Hematopoietic multipotent progenitor cell treated with erythropoietin and hydrocortisone succinate and interleukin-3 and kit ligand, for 4 days (in vitro differentiated cells): ENCODE results near the gene GRIK3.
"Not testable (repeated sequence)": the region's sequence is repeated elsewhere in the genome, so short reads cannot be mapped to it uniquely, and the experiment has no call there.

ENCODE experiments used
- DNase-seq: peaks from one replicate; pipeline ENCODE4 v3.0.0-alpha.2; 2015

GRIK3 gene

DNA sequence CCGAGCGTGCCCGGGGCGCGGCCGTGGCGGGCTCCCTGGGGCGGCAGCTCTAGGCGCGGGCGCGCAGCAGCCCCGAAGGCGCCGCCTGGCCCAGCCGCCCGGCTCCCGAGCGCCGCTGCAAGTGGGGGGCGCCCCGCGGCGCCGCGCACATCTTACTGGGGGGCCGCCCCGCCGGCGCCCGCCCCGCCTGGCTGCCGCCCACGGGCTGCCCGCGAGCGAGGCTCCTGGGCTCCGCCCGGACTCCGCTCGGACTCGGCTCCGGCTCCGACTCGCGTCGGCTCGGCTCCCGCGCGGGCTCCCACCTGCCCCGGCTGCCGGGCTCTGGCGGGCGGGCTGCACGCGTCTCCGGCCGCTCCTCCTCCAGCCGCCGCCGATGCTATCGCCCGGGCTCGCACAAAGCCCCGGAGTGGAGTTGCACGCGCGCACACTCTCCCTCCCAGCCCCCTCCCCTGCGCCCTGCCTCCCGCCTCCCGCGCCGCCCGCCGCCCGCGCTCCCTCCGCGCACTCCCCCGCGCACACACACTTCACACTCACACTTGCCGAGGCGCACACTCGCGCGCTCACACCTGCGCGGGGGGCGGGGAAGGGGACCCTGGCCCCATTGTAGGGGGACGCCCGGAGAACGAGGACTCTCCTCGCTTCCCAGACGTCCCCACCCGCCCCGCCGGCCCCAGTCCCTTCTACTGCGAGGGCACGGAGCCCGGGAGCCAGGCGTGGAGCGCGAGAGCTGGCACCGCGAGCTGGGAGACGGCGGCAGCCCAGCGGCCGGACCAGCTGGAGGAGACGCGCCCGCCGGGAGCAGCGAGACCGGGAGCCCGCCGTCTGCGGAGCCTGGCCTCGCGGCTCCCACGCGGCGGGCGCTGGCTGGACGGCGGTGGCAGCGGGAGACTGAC, at the start of gene GRIK3:
GRIK3 (minus strand) TSS at position 395 of the 893 bp plus-strand sequence. CDS start 407 bp downstream, outside the sequence.
- DNase-seq, result peak; percentile 42

DNA sequence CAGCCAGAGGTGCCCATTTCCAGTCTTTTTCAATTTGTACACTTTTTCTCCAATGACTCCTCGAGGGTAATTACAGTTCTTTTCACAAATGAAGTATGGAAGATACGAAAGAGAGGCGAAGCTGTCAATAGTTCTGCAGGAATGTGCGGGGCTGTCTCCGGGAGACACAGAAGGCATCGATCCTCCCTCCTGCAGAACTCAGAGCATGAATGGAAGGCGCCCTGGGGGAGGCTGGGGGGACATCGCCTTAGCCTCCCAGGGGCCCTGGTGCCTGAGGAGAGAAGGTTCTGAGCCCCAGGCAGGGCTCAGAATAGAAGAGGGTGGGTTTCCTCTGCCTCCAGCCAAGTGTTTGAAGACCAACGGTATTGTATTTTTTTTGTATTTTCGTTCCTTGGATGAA, 49.7 kb upstream of the GRIK3 start:
- DNase-seq, result no peak

DNA sequence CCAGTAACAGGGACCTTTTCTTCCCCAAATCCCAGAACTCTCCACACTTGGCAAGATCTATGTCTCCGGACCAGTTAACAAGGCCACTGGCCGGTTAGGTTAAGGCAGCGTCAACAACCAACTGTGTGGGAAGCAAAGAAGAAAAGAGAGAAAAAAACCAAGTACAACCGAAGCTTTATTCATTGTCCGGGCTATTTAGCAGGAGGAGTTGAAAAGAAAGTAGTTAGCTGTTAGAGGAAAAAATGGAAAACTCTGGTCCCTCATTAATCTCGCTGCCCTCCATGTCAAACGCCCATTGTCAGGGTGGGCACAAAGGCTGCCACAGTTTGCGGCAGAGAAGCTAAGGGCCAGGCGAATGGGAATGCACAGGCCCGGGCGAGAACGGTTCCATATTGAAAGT, 49.3 kb upstream of the GRIK3 start:
- no peak for DNase-seq

DNA sequence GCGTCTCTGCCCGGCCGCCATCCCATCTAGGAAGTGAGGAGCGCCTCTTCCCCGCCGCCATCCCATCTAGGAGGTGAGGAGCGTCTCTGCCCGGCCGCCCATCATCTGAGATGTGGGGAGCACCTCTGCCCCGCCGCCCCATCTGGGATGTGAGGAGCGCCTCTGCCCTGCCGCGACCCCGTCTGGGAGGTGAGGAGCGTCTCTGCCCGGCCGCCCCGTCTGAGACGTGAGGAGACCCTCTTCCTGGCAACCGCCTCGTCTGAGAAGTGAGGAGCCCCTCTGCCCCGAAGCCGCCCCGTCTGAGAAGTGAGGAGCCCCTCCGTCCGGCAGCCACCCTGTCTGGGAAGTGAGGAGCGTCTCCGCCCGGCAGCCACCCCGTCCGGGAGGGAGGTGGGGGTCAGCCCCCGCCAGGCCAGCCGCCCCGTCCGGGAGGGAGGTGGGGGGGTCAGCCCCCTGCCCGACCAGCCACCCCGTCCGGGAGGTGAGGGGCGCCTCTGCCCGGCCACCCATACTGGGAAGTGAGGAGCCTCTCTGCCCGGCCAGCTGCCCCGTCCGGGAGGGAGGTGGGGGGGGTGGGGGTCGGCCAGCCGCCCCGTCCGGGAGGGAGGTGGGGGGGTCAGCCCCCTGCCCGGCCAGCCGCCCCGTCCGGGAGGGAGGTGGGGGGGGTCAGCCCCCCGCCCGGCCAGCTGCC, 46.1 kb upstream of the GRIK3 start:
- DNase-seq, result not testable (repeated sequence)

DNA sequence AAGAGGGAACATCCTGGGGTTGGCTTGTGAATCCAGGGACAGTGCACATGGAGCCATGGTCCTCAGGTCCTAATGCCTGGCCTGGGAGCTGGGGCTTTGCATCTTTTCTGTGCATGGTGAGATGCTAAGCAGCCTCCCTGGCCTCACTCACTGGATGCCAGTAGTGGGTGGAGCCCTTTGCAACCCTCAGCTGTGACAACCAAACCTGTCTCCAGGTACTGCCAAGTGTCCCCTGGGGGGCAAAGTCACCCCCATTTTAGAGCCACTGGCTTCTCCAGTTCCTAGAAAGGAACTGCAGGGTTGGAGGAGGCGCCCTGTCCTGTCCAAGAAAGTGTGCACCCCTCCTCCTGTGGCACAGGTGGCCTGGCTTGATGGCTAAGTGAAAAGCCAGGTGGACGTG, 44.6 kb upstream of the GRIK3 start:
- no peak for DNase-seq

DNA sequence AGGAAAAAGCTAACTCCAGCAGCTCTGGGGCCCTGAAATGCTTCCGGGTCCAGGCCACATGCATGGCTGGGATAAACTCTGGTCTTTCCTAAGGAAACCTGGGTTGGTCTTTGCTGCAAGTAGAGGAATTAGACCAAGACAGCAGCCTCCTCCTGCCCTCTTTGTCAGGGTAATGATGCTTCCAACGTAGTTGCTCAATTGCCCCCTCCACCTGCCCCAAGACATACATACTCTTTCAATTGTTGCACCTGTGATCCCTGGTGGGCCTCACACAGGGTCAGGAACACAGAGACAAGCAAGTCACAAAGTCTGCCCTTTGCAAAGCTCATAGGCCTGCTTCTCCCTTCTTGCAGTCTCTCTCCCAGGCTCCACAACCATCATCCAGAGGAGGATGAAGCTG, 41.9 kb upstream of the GRIK3 start:
- no peak for DNase-seq

DNA sequence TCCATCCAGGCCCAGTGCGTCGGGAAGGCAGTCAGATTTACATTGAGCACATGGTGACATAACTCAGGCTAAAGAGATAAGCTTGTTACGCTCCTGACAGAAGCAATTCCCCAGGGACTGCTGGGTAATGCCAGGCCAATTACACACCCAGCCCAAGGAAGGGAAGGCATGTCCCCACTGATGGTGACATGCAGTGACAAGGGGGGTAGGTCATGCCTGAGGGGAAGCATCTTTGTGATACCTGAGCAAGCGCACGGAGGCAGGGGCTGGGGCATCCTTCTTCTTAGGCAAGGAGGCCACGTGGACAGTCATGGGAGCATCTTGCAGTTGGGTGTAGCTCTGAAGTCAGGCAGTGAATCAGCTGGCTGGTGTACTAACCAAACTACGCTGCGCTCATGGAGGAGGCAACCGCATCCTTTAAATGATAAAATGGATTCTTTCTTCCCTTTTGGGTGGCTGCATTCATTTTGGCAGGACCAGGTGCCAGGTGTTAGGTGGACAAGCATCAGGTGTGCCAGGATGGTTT, 39.6 kb upstream of the GRIK3 start:
- DNase-seq, result no peak

DNA sequence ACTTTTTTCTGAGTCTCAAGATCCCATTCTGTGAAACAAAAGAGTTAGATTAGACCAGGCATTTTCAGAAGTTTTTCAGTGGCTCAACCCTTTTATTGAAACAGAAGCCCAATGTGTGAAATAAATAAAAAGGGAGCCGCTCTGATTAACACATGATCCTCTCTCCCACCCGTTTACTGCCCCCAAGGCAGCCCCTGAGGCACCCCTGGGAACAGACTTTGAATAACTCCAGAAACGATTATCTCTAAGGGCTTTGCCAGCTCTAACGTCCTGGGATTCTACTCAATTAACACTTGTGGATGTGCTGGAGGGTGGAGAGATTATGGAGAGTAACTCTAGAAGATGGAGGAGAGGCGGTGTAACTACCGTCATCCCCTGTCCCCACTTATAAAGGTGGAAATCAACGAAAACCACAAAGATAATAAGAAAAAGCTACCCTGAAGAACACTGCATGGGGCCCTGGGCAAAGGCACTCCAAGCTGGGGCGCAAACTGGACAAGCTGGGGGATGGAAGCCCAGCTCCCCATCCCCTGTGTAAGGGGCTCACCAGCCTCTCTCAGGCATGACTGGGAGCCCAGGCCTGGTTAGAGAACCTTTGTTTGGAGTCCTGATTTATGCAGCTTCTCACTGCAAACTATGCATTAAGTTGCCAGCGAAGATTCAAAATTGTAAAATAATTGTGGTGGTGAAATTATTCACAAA, 39.0 kb upstream of the GRIK3 start:
- no peak for DNase-seq

DNA sequence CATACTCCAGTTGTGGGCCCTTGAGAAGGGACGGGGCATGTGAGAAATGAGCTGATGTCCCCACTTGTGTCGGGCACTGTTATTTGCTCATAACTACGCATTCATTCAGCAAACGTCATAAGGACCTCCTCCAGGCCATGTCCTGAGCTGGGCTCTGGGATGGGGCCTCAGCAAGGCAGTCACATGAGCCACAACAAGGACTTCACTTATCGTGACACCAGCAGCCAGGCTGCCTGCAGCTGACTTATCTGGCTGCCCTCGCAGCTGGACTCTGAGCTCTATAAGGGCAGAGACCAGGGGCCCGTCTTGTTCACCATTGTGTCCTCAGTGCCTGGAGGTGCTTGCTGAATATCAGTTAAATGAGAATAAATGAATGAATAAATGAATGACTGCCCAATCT, 37.5 kb upstream of the GRIK3 start:
- no peak for DNase-seq

DNA sequence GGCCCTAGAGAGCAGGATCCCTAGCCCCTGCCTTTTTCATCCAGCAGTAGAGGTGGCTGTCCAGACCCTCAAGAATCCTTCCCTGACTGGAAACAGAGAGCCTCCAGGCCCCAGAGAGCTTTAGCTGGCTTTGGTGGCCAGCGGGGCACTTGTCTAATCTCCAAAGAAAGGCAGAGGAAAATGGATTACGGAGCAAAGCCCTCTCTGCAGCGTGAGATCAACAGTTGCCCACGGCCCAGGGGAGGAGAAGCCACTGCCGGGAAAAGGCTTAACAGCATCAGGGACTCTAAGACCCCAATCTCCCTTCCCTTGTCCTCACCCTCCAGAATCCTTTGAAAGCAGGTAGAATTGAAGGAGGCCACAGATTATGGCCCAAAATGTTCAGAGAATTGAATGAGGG, 35.8 kb upstream of the GRIK3 start:
- DNase-seq, result no peak

DNA sequence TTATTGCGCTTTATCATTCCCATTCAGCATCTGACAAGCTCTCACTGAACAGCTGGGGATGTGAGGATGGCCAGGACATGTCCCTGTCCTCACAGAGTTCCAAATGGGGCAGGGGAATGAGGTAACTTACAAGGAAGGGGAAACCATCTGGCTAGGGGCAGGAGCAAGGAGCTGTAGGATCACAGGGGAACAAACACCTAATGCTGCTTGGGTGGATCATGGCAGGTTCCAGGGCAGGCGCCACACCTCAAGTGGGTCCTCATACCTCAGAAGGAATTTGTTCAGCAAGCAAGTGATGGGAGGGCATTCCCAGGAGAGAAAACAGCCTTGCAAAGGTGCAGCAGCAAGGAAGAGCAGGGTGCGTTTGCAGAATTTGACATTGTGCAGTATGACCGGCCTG, 35.1 kb upstream of the GRIK3 start:
- DNase-seq, result no peak

DNA sequence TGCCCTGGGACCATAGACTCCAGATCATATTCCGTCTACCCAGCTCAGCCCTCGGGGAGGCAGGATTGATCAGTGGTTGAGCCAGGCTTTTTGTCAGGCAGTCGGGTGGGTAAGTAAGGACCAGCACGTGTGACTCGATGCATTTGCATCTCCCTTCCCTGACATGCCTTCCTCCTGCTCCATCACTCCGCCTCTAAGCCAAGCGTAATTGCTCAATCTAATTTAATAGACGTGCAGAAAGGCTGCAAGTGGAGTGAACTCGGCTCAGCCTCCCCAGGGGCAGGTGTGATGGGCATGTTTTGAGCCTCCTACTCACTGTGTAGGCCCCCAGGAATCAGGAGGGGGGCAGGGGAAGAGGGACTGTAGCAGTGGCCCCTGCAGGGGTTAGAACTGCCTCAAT, 34.6 kb upstream of the GRIK3 start:
- no peak for DNase-seq

DNA sequence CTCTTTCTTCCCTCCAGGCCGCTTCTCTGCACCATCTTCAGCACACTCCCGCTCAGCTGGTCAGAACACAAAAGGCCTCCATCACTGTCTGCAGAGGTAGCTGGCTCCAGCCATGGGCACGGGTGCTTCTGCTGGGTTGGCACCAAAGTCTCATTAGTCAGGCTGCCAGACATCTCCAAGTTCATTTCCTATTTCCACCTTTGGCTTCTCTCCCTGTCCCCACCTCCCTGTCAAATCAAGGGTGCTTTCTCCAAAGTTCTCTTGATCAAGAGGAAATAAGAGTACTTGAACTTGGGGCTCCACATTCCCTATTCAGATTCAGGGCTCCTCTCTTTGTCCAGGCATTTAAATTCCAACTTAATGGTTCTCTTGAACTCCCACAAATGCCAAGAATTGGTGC, 33.9 kb upstream of the GRIK3 start:
- no peak for DNase-seq

DNA sequence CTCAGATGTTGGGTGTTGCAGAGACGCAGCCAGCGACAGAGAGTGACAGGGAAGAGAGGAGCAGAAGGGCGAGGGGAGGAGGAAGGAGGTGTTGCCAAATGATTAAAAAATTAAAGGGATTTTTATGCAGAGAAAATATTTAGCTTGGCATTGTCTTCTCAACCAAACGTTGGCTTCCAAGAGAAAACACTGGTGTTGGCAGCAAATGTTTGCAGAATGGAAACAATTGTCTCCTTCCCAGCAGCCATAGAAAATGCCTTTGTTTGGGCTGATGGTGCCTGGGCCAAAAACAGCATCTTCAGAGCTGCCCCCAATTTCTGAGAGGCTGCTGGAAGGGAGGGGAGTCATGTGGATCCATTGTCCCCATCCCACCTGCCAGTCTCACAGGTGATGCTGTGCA, 29.7 kb upstream of the GRIK3 start:
- DNase-seq, result no peak

DNA sequence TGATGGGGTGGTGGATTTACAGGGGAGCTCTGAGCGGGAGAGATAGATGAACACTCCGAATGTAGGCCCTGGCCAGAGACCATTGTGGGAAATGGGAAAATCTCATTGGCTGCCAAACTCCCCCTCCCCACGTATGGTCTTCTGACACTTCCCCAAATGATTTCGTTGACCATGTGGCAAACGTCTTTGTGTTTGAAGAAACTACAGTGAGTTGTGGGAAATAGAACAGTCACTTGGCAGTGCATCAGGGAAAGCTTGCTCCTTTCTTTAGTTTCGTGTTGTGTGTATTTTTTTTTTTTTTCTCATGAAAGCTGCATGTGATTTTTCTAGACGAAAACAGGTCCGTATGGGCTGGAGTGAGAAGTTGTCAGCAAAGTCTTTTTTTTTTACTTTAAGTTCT, 25.0 kb upstream of the GRIK3 start:
- no peak for DNase-seq

DNA sequence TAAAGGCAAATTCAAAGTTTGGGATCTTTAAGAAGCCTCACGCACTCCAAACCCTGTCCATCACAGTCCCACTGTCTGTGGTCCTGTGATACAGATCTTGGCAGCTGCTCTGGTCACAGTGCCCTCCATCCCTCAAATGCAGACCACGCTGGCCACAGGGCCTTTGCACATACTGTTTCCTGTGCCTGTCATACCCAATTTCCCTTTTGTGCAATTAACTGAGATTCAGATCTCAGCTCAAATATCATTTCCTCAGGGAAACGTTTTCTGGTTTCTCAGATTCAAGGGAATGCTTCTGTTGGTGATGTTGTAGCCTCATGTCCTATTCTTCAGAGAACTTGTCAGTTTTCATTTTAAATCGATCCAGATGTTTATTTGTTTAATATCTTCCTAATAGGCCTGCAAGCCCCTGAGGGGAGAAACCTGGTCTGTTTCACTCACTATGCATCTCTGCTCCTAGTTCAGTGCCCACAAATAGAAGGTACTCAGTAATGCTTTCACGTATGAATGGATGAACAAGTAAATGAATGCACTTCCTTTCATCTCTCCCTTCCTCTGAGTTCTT, 24.2 kb upstream of the GRIK3 start:
- DNase-seq, result no peak

DNA sequence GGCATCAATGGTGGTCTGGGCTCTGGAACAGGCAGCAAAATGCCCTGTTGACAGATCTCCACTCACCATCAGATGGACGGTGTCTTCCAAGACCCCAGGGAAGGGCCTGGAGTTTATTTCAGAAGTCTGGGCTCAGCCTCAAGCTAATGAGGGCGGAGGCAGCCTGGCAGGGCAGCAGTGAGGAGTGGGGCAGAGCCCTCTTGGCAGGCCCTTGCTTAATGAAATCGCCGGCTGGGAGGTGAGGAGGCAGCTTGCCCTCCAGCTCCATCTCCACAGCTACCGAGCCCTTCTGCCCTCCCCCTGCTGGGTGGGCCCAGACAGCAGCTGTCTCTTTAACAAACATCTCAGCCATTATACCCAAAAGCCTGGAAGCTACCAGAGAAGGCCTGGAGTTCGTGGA, 22.0 kb upstream of the GRIK3 start:
- DNase-seq, result no peak

DNA sequence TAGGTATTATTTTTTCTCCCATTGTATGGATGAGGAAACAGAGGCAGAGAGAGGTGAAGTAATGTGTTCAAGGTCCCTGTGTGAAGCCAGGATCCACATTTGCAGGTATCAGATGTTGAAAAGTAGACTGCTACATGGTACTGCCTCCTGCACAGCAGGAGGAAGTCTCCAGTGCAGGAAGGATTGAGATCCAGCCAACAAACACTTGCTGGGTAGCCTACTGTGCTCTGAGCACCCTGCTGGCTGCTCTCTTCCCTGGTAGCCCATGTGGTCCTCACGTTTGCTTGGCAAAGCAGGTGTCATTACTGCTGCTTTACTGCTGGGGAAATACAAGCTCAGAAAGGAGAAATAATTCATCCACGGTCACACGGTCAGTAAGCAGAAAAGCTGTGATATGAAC, 21.3 kb upstream of the GRIK3 start:
- DNase-seq, result no peak

DNA sequence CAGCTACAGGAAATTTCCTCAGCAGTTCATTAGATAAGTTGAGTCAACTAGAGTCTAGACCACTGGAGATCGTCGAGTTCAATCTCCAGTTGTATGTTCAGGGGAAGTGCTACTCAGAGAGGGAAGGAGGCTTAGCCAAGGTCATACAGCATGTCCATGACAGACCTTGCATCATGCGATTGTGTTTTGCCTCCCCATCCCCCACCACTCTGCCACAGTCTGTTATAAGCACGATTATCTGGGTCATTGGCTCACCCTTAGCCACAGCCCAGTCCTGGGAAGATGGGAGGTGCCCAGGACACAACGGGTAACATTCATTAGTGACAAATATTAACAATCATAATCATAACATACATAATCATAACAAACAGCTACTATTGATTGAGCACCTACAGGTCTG, 18.9 kb upstream of the GRIK3 start:
- no peak for DNase-seq

DNA sequence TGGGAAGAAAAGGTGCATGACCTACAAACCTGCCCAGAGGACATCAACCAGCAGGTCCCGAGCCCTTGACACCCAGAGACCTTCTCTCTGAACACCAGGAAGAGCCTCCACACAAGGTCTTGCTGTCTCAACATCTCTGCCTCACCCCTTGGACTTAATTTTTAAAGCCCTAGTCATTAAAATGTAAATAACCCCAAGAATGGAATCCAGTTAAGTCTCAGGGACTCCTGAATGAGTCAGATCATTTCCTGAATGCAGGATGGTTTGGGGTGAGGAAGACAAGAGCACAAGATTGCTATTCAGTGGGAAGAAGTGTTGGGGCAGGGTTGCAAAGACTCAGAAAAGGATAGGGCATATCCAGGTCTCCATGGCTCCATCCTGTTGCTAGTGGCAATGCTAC, 17.8 kb upstream of the GRIK3 start:
- no peak for DNase-seq

DNA sequence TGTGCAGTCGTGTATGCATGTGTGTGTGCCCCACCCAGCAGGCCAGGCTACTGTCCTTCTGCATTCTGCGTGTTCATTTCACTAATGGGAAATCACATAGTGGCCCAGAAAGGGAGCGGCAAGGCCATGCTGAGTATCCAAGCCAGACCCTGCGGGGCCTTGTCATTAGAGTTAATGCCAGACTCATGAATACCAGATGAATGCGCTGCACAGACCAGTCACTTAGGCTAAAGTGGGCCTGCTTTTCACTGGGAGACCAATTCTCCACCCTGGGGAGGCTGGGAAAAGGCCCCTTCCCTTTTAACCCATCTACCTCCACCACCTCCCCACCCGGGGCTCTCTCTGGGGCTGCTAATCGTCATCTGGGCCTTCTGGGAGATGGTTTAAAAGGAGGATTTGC, 17.0 kb upstream of the GRIK3 start:
- no peak for DNase-seq

DNA sequence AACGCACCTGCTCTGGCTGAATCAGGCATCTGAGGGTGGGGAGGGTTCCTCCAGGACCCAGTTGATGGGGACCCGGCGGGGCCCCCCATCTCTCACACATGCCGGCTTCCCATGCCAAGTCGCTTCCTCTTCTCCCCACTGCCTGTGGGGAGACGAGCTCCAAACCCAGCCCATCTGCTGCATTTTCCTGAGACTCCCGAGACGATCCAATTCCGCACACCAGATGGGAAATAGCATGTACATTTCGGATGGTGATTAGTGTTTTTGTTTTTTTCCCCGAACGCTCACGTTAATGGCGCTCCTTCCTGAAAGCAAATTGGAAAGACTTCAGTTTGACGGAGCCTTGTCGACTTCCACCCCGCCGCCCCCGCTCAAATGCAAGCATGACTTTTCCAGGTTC, 13.2 kb upstream of the GRIK3 start:
- DNase-seq, result no peak

DNA sequence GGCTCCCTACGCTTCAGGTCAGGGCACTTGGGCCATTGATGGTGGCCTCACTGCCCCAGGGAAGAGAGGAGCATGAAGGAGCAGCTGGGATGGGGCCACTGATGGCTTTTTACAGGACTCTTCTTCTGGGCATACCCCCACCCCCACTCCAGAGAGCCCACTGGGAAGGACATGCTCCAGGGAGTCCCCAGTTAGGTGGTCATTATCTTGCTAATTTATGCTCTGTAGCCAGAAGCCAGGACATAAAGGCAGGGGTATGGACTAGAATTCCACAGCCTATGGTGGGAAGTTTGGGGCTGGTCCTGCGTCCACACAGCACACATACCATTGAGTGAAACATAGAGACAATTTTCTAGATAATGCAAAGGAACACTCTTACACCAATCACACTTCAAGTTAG, 8.8 kb upstream of the GRIK3 start:
- no peak for DNase-seq
